ENCODE data around the gene DCC.

Gene DCC

DNA sequence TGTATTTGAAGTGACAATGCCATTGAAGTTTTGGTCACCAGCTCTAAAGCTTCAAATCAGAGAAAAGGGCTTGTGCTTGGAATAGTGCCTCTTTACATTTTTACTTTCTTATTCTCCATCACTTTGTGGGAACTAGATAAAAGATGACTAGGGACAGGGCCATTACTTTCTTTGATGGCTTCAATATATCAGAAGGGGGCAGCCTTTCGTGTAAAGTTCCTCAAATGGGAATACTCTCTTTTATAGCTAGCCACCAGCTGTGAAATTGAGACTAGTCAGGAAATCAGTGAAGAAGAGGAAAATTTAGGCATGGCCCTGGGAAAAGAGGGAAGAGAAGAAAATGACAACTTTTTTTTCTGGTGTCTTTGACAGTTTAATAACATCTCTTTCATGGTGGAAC lies 242.5 kb downstream of the DCC start:
- POLR2A ChIA-PET (ENCODE audit: low non-redundant PET), result no interaction called here
- DNase-seq (ENCODE audit: low spot score), result no peak
- H3K27ac ChIP-seq, result no peak overlapping the region
- CTCF ChIA-PET, result interaction anchor here (0.6 kb wide), 1 partner anchor 481 kb away, joined by 4 read pairs; no protein-coding TSS in a partner anchor
- TF ChIP-seq, protein P1, sequence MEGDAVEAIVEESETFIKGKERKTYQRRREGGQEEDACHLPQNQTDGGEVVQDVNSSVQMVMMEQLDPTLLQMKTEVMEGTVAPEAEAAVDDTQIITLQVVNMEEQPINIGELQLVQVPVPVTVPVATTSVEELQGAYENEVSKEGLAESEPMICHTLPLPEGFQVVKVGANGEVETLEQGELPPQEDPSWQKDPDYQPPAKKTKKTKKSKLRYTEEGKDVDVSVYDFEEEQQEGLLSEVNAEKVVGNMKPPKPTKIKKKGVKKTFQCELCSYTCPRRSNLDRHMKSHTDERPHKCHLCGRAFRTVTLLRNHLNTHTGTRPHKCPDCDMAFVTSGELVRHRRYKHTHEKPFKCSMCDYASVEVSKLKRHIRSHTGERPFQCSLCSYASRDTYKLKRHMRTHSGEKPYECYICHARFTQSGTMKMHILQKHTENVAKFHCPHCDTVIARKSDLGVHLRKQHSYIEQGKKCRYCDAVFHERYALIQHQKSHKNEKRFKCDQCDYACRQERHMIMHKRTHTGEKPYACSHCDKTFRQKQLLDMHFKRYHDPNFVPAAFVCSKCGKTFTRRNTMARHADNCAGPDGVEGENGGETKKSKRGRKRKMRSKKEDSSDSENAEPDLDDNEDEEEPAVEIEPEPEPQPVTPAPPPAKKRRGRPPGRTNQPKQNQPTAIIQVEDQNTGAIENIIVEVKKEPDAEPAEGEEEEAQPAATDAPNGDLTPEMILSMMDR (conservative IDR thresholded peaks at IDR 0.05; ENCODE audit: low read depth), result no peak

DNA sequence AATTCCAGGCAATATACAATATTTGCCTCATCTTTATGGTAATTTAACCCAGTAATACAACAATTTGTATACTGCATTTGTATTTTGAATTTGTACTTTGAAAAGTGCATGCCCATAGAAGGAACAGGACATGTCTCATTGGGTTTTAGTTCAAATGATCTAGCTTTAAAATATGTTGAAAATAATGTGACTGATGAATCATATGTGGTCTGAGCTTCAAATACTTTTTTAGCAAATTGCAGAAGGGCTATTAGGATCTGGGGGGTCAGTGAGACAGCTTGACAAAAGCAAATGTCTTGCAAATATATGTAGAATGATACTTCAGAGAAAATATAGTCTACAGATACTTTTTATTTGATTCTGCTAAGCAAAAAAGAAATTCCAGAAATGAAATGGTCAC lies 248.9 kb downstream of the DCC start:
- H3K27ac ChIP-seq, result no peak overlapping the region
- CTCF ChIA-PET, result no interaction called here
- no peak for DNase-seq (ENCODE audit: low spot score)
- POLR2A ChIA-PET (ENCODE audit: low non-redundant PET), result no interaction called here
- TF ChIP-seq, protein P1 (conservative IDR thresholded peaks at IDR 0.05; ENCODE audit: low read depth), result no peak

DNA sequence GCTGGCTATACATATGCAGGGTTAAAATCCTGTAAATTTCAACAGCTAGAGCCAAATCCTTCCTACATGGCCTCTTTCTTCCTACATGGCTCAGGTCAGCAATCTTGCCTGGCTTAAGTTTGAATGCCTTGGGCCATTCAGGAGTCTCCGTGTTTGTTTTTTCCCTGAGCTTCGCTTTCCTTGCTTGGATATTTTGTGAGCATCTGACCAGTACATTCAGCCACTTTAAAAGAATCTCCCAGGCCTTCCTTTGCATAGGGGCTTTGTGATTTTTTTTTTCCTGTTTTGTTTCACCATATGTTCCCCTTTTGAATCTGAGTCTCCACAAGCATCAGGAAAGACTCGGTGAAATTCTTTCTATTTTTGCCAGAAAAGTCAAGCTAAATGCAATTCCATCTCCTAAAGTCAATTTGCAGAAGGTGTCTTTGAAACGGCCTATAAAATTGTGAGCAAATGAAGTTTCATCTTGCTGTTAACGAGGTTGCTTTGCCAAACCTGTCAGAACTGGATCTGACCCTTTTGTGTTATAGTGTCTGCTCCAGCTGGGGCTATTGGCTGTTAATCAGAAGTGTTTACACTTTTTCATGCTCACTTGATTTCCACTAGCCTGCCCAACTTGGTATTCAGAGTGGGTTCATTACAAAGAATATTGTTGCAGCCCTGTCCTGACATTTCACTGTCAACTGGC lies 256.9 kb downstream of the DCC start:
- no peak overlapping the region for H3K27ac ChIP-seq
- POLR2A ChIA-PET (ENCODE audit: low non-redundant PET), result no interaction called here
- DNase-seq (ENCODE audit: low spot score), result no peak
- CTCF ChIA-PET, result interaction anchor here (0.6 kb wide), 1 partner anchor 46 kb away, joined by 6 read pairs; no protein-coding TSS in a partner anchor
- TF ChIP-seq, protein P1 (conservative IDR thresholded peaks at IDR 0.05; ENCODE audit: low read depth), result no peak

DNA sequence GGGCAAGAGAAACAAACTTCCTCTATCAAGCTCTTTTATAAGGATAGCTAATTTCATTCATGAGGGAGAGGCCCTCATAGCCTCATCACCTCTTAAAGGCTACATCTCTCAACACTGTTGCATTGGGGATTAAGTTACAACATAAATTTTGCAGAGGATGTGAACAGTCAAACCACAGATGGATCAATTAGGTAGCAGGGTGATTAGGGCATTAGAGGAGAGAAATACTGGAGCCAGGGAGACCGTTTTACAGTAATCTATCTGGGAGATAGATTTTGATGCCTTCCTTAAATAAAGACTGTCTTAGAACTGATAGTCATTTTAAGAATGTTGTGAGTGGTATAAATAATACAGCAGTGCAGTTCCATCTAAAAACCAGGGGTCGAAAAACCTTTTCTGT lies 258.9 kb downstream of the DCC start:
- ChIA-PET POLR2A (ENCODE audit: low non-redundant PET) (no interaction called here), CTCF (no interaction called here)
- H3K27ac ChIP-seq, result no peak overlapping the region
- TF ChIP-seq, protein P1 (conservative IDR thresholded peaks at IDR 0.05; ENCODE audit: low read depth), result no peak
- no peak for DNase-seq (ENCODE audit: low spot score)

DNA sequence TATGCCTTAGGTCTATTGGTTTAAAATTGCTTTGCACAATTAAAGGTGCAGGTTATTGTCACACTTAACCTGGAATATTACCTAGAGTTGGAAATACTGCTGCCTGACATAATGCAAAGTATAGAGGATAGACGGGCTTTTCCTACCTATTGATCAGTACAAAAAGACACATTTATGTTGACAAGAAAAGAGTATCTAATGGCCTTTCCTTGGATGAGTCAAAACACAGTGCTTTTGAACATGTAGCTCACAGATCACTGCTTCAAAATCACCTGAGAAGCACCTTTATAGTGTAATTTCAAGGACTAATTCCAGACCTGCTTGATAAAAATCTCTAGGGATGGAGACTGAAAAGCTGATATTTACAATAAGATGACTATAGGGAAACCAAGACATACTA lies 262.8 kb downstream of the DCC start:
- ChIA-PET POLR2A (ENCODE audit: low non-redundant PET) (no interaction called here), CTCF (no interaction called here)

DNA sequence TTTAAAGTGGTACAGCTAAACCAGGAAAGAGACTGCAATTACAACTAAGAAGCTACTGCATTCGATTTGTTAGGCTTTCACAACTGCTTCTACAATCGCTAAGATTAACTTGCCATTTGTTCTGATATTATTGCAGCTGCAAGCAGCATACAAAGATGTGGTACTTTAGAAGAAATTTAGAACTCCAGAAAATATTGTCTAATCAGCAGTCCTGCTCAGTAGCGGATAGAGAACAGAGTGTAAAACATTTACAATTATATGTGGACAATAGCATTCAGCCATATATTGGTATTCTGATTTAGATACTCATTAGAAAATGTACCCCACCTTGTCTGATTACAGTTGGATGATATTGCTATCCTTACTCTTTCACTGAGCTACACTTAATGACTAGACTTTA lies 265.3 kb downstream of the DCC start:
- POLR2A ChIA-PET (ENCODE audit: low non-redundant PET), result no interaction called here
- CTCF ChIA-PET, result no interaction called here
- H3K27ac ChIP-seq, result no peak overlapping the region
- DNase-seq (ENCODE audit: low spot score), result no peak
- TF ChIP-seq, protein P1 (conservative IDR thresholded peaks at IDR 0.05; ENCODE audit: low read depth), result no peak

More for the DNA sequence above, 262.8 kb downstream of the DCC start:
- no peak overlapping the region for H3K27ac ChIP-seq
- no peak for DNase-seq (ENCODE audit: low spot score)
- TF ChIP-seq, protein P1 (conservative IDR thresholded peaks at IDR 0.05; ENCODE audit: low read depth), result no peak

Data from RWPE1 (cell line).